ENCODE results near the gene USP48.

USP48 gene

GRCh38 chr1:21749109-21749508, 33.8 kb downstream of the USP48 start:
- no peak for DNase-seq (ENCODE audit: low read depth)

- DNase-seq (ENCODE audit: low read depth) = no peak
Measured at GRCh38 chr1:21743476-21743875, 39.5 kb downstream of the USP48 start.

- no peak for DNase-seq (ENCODE audit: low read depth)
Measured at GRCh38 chr1:21742578-21742977, 40.4 kb downstream of the USP48 start.

GRCh38 chr1:21741206-21741605, 41.7 kb downstream of the USP48 start:
- no peak for DNase-seq (ENCODE audit: low read depth)

GRCh38 chr1:21736876-21737275, 46.1 kb downstream of the USP48 start:
- no peak for DNase-seq (ENCODE audit: low read depth)

- DNase-seq (ENCODE audit: low read depth) = no peak
Measured at GRCh38 chr1:21736011-21736410, 46.9 kb downstream of the USP48 start.

- no peak for DNase-seq (ENCODE audit: low read depth)
Measured at GRCh38 chr1:21734526-21734925, 48.4 kb downstream of the USP48 start.

GRCh38 chr1:21732664-21733063, 50.3 kb downstream of the USP48 start:
- DNase-seq (ENCODE audit: low read depth) = no peak

- DNase-seq (ENCODE audit: low read depth) = no peak
Measured at GRCh38 chr1:21725748-21726392, 57.1 kb downstream of the USP48 start.

GRCh38 chr1:21724570-21724969, 58.4 kb downstream of the USP48 start:
- no peak for DNase-seq (ENCODE audit: low read depth)

GRCh38 chr1:21724098-21724497, 58.9 kb downstream of the USP48 start:
- no peak for DNase-seq (ENCODE audit: low read depth)

GRCh38 chr1:21721295-21721985, 61.5 kb downstream of the USP48 start:
- no peak for DNase-seq (ENCODE audit: low read depth)

- DNase-seq (ENCODE audit: low read depth) = no peak
Measured at GRCh38 chr1:21716169-21716568, 66.8 kb downstream of the USP48 start.

GRCh38 chr1:21707891-21708290, 75.1 kb downstream of the USP48 start:
- no peak for DNase-seq (ENCODE audit: low read depth)

- no peak for DNase-seq (ENCODE audit: low read depth)
Measured at GRCh38 chr1:21707086-21707840, 75.7 kb downstream of the USP48 start.

GRCh38 chr1:21706151-21706835, 76.7 kb downstream of the USP48 start:
- no peak for DNase-seq (ENCODE audit: low read depth)

- DNase-seq (ENCODE audit: low read depth) = no peak
Measured at GRCh38 chr1:21705303-21705980, 77.5 kb downstream of the USP48 start.

- no peak for DNase-seq (ENCODE audit: low read depth)
Measured at GRCh38 chr1:21704145-21704544, 78.8 kb downstream of the USP48 start.

GRCh38 chr1:21703318-21703963, 79.5 kb downstream of the USP48 start:
- no peak for DNase-seq (ENCODE audit: low read depth)

GRCh38 chr1:21702780-21703179, 80.2 kb downstream of the USP48 start:
- no peak for DNase-seq (ENCODE audit: low read depth)

GRCh38 chr1:21701401-21701800, 81.5 kb downstream of the USP48 start:
- DNase-seq (ENCODE audit: low read depth) = no peak

GRCh38 chr1:21700094-21700493, 82.9 kb downstream of the USP48 start:
- no peak for DNase-seq (ENCODE audit: low read depth)
